GM12864 (cell line): ENCODE results near the gene RSPH10B.
"Not testable (repeated sequence)": the region's sequence is repeated elsewhere in the genome, so short reads cannot be mapped to it uniquely, and the experiment has no call there.

Source experiments
- DNase-seq: peaks from one replicate; pipeline ENCODE4 v3.0.0-alpha.2; 2011; ENCODE audit warnings: low read depth
- H3K4me3 ChIP-seq: 2 replicates; pipeline ENCODE4 v1.5.1; 2011; ENCODE audit warnings: mild to moderate bottlenecking, low read depth, low read length, control low read depth
- TF ChIP-seq, protein P1 (sequence below): IDR thresholded peaks from 2 replicates; pipeline ENCODE4 v1.5.1; 2011; ENCODE audit warnings: low read depth, mild to moderate bottlenecking, moderate library complexity, low read length, control low read depth, inconsistent platforms; ENCODE audit errors: missing control alignments

Gene RSPH10B

DNA sequence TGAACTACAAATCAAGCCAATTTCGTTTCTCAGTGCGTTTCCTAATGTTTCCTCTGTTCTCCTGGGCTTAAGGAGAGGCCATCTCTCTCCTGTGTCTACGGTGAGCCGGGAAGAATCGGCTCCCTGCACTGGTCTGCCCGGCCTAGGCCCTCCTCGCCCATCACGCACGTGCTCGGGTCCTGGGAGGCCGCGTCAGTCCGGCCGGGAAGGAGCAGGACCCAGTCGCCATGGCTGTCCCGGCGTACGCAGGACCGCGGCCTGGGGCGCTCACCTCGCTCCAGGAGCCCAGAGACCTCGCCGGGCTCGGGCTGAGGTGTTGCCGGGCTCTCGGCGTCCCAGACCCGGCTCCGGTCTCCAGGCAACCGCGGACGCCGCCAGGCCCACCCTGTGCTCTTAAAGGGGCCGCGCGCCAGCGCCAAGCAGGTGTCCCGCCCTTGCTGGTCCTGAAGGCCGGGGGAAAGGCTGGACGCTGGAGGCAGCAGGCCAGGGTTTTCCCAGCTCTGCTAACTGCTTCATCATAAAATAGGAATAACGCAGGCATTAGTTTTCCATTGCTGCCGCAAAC is at the start of gene RSPH10B:
Gene RSPH10B, minus strand, starts transcription at position 343 of the 565 bp plus-strand sequence. CDS start 3,573 bp downstream, outside the sequence.
- H3K4me3 ChIP-seq, DNase-seq: not testable (repeated sequence)

DNA sequence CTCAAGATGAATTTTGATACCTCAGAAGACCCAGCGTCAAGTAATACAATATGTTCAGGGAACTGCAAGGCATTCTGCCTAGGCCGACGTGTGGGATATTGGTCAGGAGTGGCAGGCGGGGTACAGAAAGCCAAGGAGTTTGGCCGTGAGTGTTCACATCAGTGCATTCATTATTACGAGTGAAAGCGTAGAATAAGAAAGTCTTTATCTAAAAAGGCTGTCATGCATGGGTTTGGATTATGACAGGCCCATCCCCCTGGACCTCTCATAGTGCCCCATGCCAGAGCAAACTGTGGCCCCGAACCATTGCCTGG is 46.1 kb upstream of the RSPH10B start:
- TF ChIP-seq, protein P1, sequence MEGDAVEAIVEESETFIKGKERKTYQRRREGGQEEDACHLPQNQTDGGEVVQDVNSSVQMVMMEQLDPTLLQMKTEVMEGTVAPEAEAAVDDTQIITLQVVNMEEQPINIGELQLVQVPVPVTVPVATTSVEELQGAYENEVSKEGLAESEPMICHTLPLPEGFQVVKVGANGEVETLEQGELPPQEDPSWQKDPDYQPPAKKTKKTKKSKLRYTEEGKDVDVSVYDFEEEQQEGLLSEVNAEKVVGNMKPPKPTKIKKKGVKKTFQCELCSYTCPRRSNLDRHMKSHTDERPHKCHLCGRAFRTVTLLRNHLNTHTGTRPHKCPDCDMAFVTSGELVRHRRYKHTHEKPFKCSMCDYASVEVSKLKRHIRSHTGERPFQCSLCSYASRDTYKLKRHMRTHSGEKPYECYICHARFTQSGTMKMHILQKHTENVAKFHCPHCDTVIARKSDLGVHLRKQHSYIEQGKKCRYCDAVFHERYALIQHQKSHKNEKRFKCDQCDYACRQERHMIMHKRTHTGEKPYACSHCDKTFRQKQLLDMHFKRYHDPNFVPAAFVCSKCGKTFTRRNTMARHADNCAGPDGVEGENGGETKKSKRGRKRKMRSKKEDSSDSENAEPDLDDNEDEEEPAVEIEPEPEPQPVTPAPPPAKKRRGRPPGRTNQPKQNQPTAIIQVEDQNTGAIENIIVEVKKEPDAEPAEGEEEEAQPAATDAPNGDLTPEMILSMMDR: no peak
- no peak for DNase-seq
- no peak overlapping the region for H3K4me3 ChIP-seq

DNA sequence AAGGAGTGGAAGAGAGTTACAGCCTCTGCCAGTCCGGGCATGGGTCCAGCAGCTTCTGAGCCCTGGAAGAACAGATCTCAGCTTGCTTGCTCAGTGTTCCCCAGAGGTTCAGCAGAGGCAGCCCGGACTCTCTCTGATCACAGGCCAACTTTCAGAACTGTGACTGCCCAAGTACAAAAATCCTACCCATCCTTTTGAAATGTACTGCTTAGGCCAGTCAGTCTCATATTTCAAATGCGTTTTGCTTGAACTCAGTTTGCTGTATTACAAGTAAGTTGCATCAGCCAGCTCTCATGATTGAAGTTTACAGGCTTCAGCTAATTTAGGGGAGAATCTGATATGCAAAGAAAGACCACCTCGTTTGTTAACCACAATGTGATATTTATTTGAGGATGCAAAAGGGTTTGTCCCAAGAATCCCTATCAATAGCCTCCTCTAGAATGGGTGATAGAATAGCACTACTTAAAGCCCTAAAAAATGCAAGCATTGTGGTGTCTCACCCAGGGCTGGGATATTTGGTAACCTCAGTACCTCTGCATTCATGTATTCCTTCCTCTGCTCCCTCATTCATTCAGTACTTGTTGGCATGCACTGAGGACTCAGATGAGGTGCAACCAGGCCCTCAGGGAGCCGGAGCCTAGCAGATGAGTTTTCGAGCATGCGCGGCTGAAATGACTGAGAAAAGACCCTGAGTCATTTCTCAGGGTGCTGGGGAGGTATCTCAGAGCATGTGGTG is 45.6 kb upstream of the RSPH10B start:
- no peak overlapping the region for H3K4me3 ChIP-seq
- no peak for DNase-seq
- TF ChIP-seq, protein P1: no peak

DNA sequence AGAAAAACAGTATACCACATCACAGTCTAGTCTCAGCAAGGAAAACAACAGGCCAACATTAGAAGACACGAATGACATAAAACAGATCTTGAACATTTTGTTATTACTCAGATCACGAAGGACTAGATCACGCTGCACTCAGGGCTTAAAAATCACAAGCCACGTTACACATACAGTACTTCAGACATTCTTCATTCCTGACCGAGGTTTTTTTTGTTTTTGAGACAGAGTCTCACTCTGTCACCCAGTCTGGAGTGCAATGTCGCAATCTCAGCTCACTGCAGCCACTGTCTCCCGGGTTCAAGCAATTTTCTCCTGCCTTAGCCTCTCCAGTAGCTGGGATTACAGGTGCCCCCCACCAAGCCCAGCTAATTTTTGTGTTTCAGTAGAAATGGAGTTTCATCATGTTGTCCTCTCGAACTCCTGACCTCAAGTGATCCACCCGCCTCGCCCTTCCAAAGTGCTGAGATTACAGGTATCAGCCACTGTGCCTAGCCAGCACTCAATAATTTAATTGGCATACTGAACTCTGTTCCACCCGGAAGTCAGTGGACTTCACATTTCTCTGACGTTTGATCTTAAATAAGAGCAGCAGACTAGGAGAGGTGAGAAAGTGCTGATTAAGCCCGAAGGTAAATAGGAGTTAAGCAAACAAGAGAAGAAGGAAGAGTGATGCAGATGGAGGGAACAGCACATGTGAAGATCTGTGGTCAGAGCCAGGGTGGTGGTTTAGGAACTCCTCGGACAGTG is 42.0 kb upstream of the RSPH10B start:
- no peak for DNase-seq
- no peak overlapping the region for H3K4me3 ChIP-seq
- TF ChIP-seq, protein P1: no peak

DNA sequence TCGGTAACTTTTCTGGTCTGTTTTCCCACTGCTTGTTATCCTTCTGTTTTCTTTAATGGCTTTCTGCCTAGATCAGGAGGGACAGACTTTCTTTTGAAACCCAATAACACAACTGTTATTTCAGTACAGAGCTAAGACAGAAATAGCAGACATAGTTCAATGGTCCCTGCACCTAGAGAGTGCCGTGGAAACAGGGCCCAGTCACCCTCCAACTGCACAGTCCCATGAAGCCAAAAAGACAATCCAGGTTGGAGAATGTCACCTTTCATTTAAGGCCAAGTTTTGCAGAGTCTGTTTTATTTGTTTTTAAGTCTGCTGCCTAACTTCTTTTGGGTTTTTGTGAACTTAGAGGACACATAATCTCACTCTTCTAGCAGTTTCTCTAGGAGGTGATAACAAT is 41.1 kb upstream of the RSPH10B start:
- no peak overlapping the region for H3K4me3 ChIP-seq
- no peak for DNase-seq
- TF ChIP-seq, protein P1: no peak

DNA sequence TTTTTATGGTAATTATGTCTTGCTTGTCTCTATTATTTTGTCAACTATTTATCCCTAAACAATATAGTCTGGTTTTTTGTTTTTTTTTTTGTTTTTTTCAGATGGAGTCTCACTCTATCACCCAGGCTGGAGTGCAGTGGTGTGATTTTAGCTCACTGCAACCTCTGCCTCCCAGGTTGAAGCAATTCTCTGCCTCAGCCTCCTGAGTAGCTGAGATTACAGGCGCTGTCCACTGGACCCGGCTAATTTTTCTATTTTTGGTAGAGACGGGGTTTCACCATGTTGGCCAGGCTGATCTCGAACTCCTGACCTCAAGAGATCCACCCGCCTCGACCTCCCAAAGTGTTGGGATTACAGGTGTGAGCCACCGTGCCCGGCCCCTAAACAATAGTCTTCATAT is 39.9 kb upstream of the RSPH10B start:
- peak overlapping the region; percentile 84; the same call in 1 of the 2 replicates for H3K4me3 ChIP-seq
- not testable (repeated sequence) for DNase-seq

DNA sequence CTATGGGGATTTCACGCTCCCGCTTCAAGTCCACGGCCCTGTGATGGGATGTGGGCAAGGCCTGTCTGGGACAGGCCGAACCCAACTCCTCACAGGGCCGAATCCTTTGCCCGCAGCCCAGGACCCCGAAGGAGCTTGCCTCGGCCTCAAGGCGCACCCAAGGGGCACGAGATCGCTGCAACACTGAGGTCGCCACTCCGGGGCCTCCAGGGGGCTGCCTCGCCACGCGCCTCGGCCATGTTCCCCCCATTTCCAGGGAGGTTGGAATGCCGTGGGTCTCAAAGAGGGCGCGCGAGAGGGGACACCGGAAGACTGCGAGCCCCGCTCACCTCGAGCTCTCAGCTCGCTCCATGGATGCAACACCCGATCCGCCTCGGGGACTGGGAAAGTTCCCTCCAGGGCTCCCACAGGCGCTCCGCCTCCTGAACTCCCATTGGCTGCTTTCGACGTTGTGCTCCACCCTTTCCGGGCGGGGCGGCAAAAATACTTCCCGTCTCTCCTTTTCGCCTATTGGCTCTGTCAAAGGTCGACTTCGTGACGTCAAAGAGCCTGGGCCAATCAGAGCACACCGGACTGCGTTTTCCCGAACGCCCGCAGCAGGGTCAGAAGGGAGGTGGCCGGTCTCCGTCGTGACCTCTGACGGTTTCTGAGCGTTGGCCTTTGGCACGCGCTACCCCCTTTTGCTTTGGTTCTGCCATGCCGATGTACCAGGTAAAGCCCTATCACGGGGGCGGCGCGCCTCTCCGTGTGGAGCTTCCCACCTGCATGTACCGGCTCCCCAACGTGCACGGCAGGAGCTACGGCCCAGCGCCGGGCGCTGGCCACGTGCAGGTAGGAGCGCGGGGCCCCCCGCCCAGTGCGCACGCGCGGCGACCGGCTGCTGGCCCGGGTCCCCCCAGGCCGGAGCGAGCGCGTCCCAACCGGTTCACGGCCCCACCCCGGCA is 38.5 kb upstream of the RSPH10B start, which contains the start of the genes AIMP2 and PMS2:
Gene AIMP2, plus strand, starts transcription at position 605 of the 944 bp plus-strand sequence. Its CDS starts 92 bp downstream, at position 697.
Gene PMS2, minus strand, starts transcription at position 382 of the 944 bp plus-strand sequence. Its CDS starts 30 bp downstream, at position 352.
- peak within 1 kb of the TSS; percentile 84 for H3K4me3 ChIP-seq
- DNase-seq: peak; percentile 95
- TF ChIP-seq, protein P1: peak; percentile 30

DNA sequence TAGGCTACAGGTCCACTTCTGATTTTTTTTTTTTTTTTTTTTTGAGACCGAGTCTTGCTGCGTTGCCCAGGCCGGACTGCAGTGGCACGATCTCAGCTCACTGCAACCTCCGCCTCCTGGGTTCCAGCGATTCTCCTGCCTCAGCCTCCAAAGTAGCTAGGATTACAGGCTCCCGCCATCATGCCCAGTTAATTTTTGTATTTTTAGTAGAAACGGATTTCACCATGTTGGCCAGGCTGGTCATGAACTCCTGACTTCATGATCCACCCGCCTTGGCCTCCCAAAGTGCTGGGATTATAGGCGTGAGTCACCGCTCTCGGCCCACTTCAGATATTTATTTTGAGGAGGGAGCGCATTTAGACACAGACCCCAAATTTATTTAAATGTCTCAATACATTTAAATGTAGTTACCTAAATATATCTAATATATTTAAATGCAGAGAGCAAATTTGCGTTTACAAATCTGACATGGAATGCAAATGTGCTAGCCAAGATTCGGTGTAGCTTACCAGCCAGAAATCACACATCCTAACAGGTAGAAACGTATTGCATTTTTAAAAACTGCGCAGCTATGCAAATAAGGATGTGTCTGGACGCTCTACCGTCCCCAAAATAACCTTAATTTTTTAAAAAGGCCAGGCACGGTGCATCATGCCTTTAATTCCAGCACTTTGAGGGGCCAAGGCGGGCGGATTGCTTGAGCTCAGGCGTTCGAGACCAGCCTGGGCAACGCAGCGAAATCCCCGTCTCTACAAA is 37.5 kb upstream of the RSPH10B start:
- DNase-seq: peak; percentile 38
- H3K4me3 ChIP-seq: peak overlapping the region; percentile 84
